ENCODE measurements around the gene MUC15. TPM values are rescaled to one million over a fixed set of nuclear protein-coding genes. Genes with fewer than 3 reads are reported as not detected.

Gene MUC15
- total and polyA plus RNA-seq, 10 of the 15 experiments (the other 5 are each of a cell fraction or from before 2014, with no cell fraction given): 0.03 to 0.86 (median 0.09) TPM; not detected in 6

DNA sequence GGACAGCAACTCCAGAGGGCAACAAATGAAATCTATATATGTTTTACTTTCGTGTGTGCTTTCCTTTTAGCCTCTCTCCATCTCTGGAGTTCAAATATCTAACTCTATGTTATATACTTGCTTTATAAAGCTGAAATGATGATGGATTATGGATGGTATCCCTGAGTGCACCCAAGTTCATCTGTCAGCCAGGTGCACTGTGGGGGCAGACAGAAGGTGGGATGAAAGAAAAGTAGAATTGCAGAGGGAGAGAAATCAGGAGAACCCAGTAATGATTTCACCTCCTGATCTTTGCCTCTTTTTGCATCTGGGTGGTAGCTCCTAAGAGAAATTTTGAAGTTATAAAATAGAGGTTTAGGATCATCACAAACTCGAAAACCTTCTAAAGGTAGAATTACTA is 2.4 kb downstream of the MUC15 start:
- Histone ChIP-seq H3K4me2 (ENCODE audit: control insufficient read depth, insufficient read depth) (peak overlapping the region; percentile 9; the same call in 1 of the 2 replicates), H3K36me3 (ENCODE audit: control insufficient read depth in 2 of 2, insufficient read depth in 2 of 2, low read length in 1 of 2) (no peaks in the 10 kb centered on the region), H3K9me3 (replicated peaks; ENCODE audit: control insufficient read depth, insufficient read depth, low read length) (no peaks in the 10 kb centered on the region), H3K79me2 (ENCODE audit: control insufficient read depth, insufficient read depth, low read length) (no peaks in the 10 kb centered on the region), H3K4me1 (ENCODE audit: control insufficient read depth, insufficient read depth, low read length) (no peaks in the 10 kb centered on the region), H3K27ac (ENCODE audit: control insufficient read depth, insufficient read depth) (no peak overlapping the region), H3K9ac (ENCODE audit: control insufficient read depth, insufficient read depth, low read length) (no peak overlapping the region), H2AFZ (ENCODE audit: control insufficient read depth, low read depth, low read length) (no peak overlapping the region), H4K20me1 (ENCODE audit: control insufficient read depth, insufficient read depth) (no peaks in the 10 kb centered on the region), H3K27me3 (replicated peaks in 1 of 2; ENCODE audit: control insufficient read depth in 2 of 2, insufficient read depth in 2 of 2, low read length in 1 of 2) (no peaks in the 10 kb centered on the region; a peak in 1 of 4 replicates), H3K4me3 (no peak overlapping the region)
- POLR2A ChIA-PET: interaction anchor here (0.6 to 3.8 kb wide), 3 partner anchors 9 to 38 kb away, joined by 3 to 12 read pairs (median 4); no protein-coding TSS in a partner anchor
- SMC1A ChIA-PET (ENCODE audit: uncharacterized antibody, unreplicated experiment): interaction anchor here (0.7 to 2.6 kb wide), 8 partner anchors 11 to 69 kb away, joined by 3 to 9 read pairs (median 4); no protein-coding TSS in a partner anchor
- intact Hi-C loops (cut with micrococcal nuclease; ENCODE audit: unreplicated experiment) (no loop called here), in situ Hi-C loops (cut with MboI) (no loop called here)
- ATAC-seq: peak; percentile 26; the same call in 2 of the 3 replicates
- no peak for DNase-seq (ENCODE audit: low read depth, low spot score)
- 6% methylated on average over 2 of the region's 2 CpGs for WGBS (ENCODE audit: insufficient coverage, insufficient replicate concordance, low lambda C conversion rate, missing lambda C conversion rate)
- TF ChIP-seq ZZZ3 (IDR thresholded peaks at IDR 0.05; ENCODE audit: control insufficient read depth, insufficient read length, low read depth): no peak
- no peak for TF ChIP-seq TARDBP (IDR thresholded peaks at IDR 0.05; ENCODE audit: borderline replicate concordance)
- TF ChIP-seq, protein P1, sequence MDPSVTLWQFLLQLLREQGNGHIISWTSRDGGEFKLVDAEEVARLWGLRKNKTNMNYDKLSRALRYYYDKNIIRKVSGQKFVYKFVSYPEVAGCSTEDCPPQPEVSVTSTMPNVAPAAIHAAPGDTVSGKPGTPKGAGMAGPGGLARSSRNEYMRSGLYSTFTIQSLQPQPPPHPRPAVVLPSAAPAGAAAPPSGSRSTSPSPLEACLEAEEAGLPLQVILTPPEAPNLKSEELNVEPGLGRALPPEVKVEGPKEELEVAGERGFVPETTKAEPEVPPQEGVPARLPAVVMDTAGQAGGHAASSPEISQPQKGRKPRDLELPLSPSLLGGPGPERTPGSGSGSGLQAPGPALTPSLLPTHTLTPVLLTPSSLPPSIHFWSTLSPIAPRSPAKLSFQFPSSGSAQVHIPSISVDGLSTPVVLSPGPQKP (IDR thresholded peaks at IDR 0.05; ENCODE audit: low read depth, low read length): no peak
- no peak for TF ChIP-seq TCF3 (IDR thresholded peaks at IDR 0.05; ENCODE audit: borderline replicate concordance, insufficient read depth, low read depth, low read length)
- TF ChIP-seq SRF (IDR thresholded peaks at IDR 0.05; ENCODE audit: low read depth in 2 of 2, low read length in 2 of 2): no peak
- no peak for TF ChIP-seq MEF2A (IDR thresholded peaks at IDR 0.05; ENCODE audit: insufficient read depth, low read depth, low read length)
- no peak for TF ChIP-seq ZNF24 (IDR thresholded peaks at IDR 0.05)
- TF ChIP-seq JUNB (IDR thresholded peaks at IDR 0.05): no peak
- TF ChIP-seq MYB (IDR thresholded peaks at IDR 0.05; ENCODE audit: borderline replicate concordance, low read depth, low read length): no peak
- no peak for TF ChIP-seq RELB (IDR thresholded peaks at IDR 0.05; ENCODE audit: low read depth)
- no peak for TF ChIP-seq POLR2AphosphoS2 (IDR thresholded peaks at IDR 0.05; ENCODE audit: low read depth, low read length)
- TF ChIP-seq LARP7 (IDR thresholded peaks at IDR 0.05): no peak
- TF ChIP-seq BCL11A (IDR thresholded peaks at IDR 0.05; ENCODE audit: low read depth, low read length): no peak
- no peak for TF ChIP-seq ASH2L (IDR thresholded peaks at IDR 0.05; ENCODE audit: borderline replicate concordance, low read depth)
- TF ChIP-seq YBX1 (IDR thresholded peaks at IDR 0.05): no peak
- TF ChIP-seq SREBF1 (IDR thresholded peaks at IDR 0.05; ENCODE audit: low read length): no peak
- no peak for TF ChIP-seq TCF12 (IDR thresholded peaks at IDR 0.05; ENCODE audit: low read depth, low read length)
- TF ChIP-seq RAD21 (IDR thresholded peaks at IDR 0.05; ENCODE audit: insufficient read depth, low read depth, low read length): no peak
- RAD21 ChIA-PET (ENCODE audit: unreplicated experiment): interaction anchor here (1.5 to 1.8 kb wide), 2 partner anchors 13 to 15 kb away, joined by 7 to 11 read pairs; no protein-coding TSS in a partner anchor
- BruUV-seq (replicated peaks): no TSS peak
- FAIRE-seq: no peak
- CTCF ChIA-PET: interaction anchor here (0.8 to 2.6 kb wide), 4 partner anchors 16 to 99 kb away, joined by 3 to 11 read pairs (median 4); no protein-coding TSS in a partner anchor
